ENCODE measurements around the gene KPNB1. TPM values are rescaled to one million over a fixed set of nuclear protein-coding genes. Genes with fewer than 3 reads are reported as not detected.
A peak's percentile ranks its signal among the peaks of the same experiment; 100 is the strongest.

KPNB1 gene
- total and polyA plus RNA-seq, 2 of the 4 experiments (the other 2 are of a cell fraction), result 206 to 1,082 TPM

DNA sequence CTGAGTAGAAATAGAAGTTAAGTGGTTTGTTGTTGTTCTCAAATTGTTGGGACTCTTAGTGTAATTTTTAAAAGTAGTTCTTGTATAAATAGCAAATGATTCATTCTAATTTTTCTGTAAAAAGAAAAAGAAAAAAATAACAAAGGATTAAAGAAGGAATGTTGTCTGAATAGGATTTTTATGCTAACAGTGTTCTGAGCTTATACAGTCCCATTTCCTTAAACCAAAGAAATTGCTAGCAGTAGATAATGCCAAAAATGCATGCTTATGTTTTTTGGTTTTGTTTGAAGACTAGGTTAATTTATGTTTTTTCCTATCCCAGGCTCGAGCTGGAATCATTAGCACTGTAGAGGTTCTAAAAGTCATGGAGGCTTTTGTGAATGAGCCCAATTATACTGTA lies 44.7 kb upstream of the KPNB1 start:
- Histone ChIP-seq H2BK120ac (ENCODE audit: low read depth, low read length) (peak overlapping the region; percentile 16; the same call in 1 of the 2 replicates), H2AFZ (replicated peaks; ENCODE audit: low read length, poor library complexity) (no peak overlapping the region), H2BK15ac (ENCODE audit: low read depth, low read length) (no peak overlapping the region; the same call in 2 of the 3 replicates), H3K56ac (ENCODE audit: extremely low read depth, insufficient read depth, low read length) (peak overlapping the region; percentile 35; the same call in 1 of the 2 replicates), H4K91ac (ENCODE audit: insufficient read depth, low read depth, low read length) (peak overlapping the region; percentile 36; the same call in 1 of the 2 replicates), H2BK20ac (ENCODE audit: low read depth, low read length) (peak overlapping the region; percentile 72; the same call in 1 of the 2 replicates), H3K9me1 (ENCODE audit: insufficient read depth, low read length) (no peaks in the 10 kb centered on the region), H3K4me2 (ENCODE audit: low read depth, low read length) (peak overlapping the region; percentile 46; the same call in 1 of the 2 replicates), H4K8ac (ENCODE audit: low read depth in 2 of 2, low read length in 2 of 2) (peak overlapping the region in 1 of 2 experiments; percentile 32; a peak in 1 of 4 replicates), H3K9me3 (ENCODE audit: control insufficient read depth, insufficient read depth, low read length) (no peaks in the 10 kb centered on the region), H3K23ac (ENCODE audit: low read depth, low read length) (no peak overlapping the region), H3K9ac (ENCODE audit: low read depth, low read length) (no peak overlapping the region), H3K14ac (replicated peaks; ENCODE audit: low read depth, low read length) (peak overlapping the region; percentile 57; the same call in 1 of the 2 replicates), H3K4me3 (ENCODE audit: insufficient read depth, low read depth, low read length) (no peak overlapping the region), H3K79me1 (ENCODE audit: low read depth in 1 of 2, low read length in 2 of 2) (peaks cover 22 to 23% of the 10 kb centered on the region in 2 experiments), H2BK5ac (ENCODE audit: low read depth, low read length, poor library complexity, severe bottlenecking) (peak overlapping the region; percentile 83), H3K27ac (ENCODE audit: insufficient read depth, low read length) (peak overlapping the region; percentile 89; the same call in 1 of the 2 replicates), H3K18ac (ENCODE audit: low read depth, low read length) (peak overlapping the region; percentile 5), H3K36me3 (ENCODE audit: control insufficient read depth, insufficient read depth, low read length) (peaks cover 30% of the 10 kb centered on the region), H3K4ac (ENCODE audit: low read depth, low read length) (peak overlapping the region; percentile 63; the same call in 1 of the 2 replicates), H2AK5ac (ENCODE audit: low read depth, low read length) (peak overlapping the region; percentile 11; the same call in 1 of the 2 replicates), H2AK9ac (replicated peaks; ENCODE audit: low read depth, low read length, poor library complexity) (no peak overlapping the region), H4K20me1 (ENCODE audit: insufficient read depth, low read length) (peaks cover 10% of the 10 kb centered on the region; the same call in 1 of the 2 replicates), H4K5ac (ENCODE audit: low read depth, low read length) (peak overlapping the region; percentile 60; the same call in 1 of the 2 replicates), H3K27me3 (ENCODE audit: control insufficient read depth, insufficient read depth, low read length) (no peaks in the 10 kb centered on the region), H3K4me1 (ENCODE audit: control insufficient read depth, insufficient read depth, low read length) (peaks cover 16% of the 10 kb centered on the region)
- ChIA-PET CTCF (interaction anchor here (1.2 to 1.7 kb wide), 3 partner anchors 11 to 17 kb away, joined by 3 to 9 read pairs (median 5); no protein-coding TSS in a partner anchor), POLR2A (ENCODE audit: unreplicated experiment) (interaction anchor here (0.9 kb wide), 1 partner anchor 103 kb away, joined by 3 read pairs; no protein-coding TSS in a partner anchor)
- DNase-seq (peak; percentile 31), ATAC-seq (ENCODE audit: low read depth) (peak; percentile 88)
- intact Hi-C loops (cut with micrococcal nuclease), result no loop called here
- dilution Hi-C loops (cut with HindIII; ENCODE audit: low sequenced_read_pairs, unreplicated experiment), result no loop called here
- BruUV-seq (replicated peaks), result no TSS peak
- in situ Hi-C loops (cut with MboI; ENCODE audit: low sequenced_read_pairs), result loop anchor here (25.0 kb wide), 1 partner anchor 443 kb away; no protein-coding TSS in a partner anchor
- WGBS, 2 experiments (ENCODE audit: extremely low coverage in 2 of 2, insufficient read length in 1 of 2), result no CpG with 5 or more reads among the region's 1 CpG
- TF ChIP-seq RAD21 (IDR thresholded peaks at IDR 0.05; ENCODE audit: low read length), result no peak
- TF ChIP-seq NFE2L2 (IDR thresholded peaks at IDR 0.05; ENCODE audit: low read depth, low read length), result no peak
- no peak for TF ChIP-seq FOS (IDR thresholded peaks at IDR 0.05; ENCODE audit: low read depth, low read length)
- TF ChIP-seq RFX5 (IDR thresholded peaks at IDR 0.05; ENCODE audit: low read depth, low read length), result no peak
- no peak for TF ChIP-seq SMC3 (IDR thresholded peaks at IDR 0.05; ENCODE audit: low read depth, low read length)
- TF ChIP-seq CEBPB (IDR thresholded peaks at IDR 0.05; ENCODE audit: low read depth, low read length), result no peak
- TF ChIP-seq, protein P1, sequence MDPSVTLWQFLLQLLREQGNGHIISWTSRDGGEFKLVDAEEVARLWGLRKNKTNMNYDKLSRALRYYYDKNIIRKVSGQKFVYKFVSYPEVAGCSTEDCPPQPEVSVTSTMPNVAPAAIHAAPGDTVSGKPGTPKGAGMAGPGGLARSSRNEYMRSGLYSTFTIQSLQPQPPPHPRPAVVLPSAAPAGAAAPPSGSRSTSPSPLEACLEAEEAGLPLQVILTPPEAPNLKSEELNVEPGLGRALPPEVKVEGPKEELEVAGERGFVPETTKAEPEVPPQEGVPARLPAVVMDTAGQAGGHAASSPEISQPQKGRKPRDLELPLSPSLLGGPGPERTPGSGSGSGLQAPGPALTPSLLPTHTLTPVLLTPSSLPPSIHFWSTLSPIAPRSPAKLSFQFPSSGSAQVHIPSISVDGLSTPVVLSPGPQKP (IDR thresholded peaks at IDR 0.05; ENCODE audit: borderline replicate concordance, low read depth, low read length), result no peak
- TF ChIP-seq POLR2A (IDR thresholded peaks at IDR 0.05; ENCODE audit: low read depth, low read length), result no peak
- no peak for TF ChIP-seq RCOR1 (IDR thresholded peaks at IDR 0.05; ENCODE audit: insufficient replicate concordance, low read length)
- no peak for TF ChIP-seq CHD1 (IDR thresholded peaks at IDR 0.05; ENCODE audit: low read depth, low read length)
- TF ChIP-seq MAZ (IDR thresholded peaks at IDR 0.05; ENCODE audit: borderline replicate concordance, low read depth, low read length), result no peak
- TF ChIP-seq USF2 (IDR thresholded peaks at IDR 0.05; ENCODE audit: low read depth, low read length), result no peak
- no peak for TF ChIP-seq BHLHE40 (IDR thresholded peaks at IDR 0.05; ENCODE audit: low read depth, low read length)
- no peak for TF ChIP-seq MXI1 (IDR thresholded peaks at IDR 0.05; ENCODE audit: borderline replicate concordance, low read depth, low read length)
- no peak for TF ChIP-seq MAFK (IDR thresholded peaks at IDR 0.05; ENCODE audit: low read depth, low read length)

All from IMR-90 (cell line).